ENCODE results near the gene ZNF883.

DNA sequence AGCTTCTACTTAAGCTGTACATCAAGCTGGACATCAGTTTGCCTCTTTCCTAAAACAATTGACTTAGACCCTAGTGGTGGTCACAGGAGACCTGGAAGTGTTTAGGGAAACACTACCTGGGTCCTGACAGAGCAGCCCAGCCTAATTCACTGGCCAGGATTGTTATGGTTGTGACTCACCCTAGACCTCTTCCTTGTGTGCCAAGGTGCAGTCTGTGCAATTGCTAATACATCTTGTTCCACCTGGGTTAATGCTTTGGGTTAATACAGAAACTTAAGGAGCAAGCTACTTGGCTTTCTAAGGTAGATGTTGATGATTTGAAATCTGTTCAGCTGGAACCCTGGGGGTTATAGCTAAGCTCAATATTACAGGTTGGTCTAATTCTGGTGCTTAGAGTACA lies 72.6 kb downstream of the ZNF883 start:
- no peak for TF ChIP-seq SIN3A (IDR thresholded peaks at IDR 0.05; ENCODE audit: borderline replicate concordance, insufficient read depth, low read length)
- no peak for TF ChIP-seq POLR2AphosphoS5 (IDR thresholded peaks at IDR 0.05; ENCODE audit: low read depth, low read length)
